GOT3 (cell line): ENCODE measurements around the gene SNX3.

Experiments
- DNase-seq: peaks from one replicate; lab custom pipeline; 2025; ENCODE audit warnings: mixed read lengths; lab: John Stamatoyannopoulos, UW

SNX3 gene

DNA sequence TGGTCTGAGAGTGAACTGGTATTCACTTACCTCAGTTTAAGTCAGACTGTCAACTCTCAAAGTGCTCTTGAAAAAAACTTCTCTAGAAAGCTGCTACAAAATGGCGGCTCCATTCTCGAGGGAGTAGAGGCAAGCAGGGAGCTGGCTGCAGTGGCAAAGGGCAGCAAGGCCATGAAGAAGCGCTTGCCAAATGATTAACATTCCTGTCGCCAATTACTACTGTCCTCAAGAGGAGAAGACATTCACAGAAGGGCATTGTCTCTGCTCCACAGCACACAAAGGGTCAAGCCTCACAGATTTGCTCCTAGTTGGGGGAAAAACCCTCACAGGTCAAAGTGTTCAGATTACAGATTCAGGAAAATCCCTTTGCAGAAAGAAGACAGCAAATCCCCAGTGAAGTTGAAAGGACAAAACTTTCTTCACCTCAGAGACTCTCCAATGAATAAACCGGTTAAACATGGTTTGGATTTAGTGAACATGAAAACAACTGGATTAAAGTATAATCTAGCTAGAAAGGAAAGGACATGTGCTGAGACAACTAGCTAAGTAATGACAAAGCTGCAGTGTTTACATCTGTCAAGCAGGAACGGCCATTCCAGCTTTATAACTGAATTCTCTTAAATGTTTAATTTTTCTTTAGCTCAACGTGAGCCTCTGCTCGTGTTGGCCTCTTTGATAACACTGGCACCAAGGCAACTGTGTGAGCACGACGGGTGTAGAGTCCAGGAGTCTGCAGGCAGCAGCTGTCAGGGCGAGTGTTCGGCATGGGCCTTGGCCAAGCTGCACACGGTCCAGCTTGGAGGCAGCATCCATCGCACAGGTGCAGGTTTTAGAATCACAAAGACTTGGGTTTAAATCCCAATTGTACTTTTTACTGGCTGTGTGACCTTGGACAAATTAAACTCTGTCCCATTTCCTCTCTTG lies 57.4 kb downstream of the SNX3 start:
- no peak for DNase-seq

DNA sequence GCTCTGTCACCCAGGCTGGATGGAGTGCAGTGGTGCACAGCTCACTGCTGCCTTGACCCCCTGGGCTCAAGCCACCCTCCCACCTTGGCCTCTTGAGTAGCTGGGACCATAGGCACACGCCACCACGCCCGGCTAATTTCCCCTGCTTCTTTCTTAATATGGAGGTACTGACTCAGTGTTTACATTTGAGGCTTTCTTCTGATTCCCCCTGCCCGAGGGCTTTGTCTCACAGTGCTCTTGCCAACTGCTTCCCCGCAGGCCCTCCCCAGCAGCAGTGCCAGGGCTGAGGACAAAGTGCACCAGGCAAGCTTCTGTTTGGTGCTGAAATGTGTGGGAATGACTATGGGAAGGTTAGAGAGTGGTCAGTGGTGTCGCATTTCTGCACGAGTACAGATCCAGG lies 60.2 kb downstream of the SNX3 start:
- no peak for DNase-seq

DNA sequence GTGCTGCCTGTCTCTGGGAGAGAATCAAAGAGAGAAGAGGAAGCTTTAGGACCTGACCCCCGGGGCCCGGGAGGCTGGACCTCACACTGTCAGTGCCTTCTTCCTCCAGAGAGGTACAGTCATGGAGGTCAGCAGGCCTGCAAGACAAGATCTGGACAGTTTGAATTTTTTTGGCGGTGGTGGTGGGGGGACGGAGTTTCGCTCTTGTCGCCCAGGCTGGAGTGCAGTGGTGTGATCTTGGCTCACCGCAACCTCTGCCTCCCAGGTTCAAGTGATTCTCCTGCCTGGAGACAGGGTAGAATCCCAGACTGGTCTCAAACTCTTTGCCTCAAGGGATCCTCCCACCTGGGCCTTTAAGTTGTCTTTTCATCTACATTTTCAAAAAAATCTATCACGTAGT lies 60.7 kb downstream of the SNX3 start:
- no peak for DNase-seq

DNA sequence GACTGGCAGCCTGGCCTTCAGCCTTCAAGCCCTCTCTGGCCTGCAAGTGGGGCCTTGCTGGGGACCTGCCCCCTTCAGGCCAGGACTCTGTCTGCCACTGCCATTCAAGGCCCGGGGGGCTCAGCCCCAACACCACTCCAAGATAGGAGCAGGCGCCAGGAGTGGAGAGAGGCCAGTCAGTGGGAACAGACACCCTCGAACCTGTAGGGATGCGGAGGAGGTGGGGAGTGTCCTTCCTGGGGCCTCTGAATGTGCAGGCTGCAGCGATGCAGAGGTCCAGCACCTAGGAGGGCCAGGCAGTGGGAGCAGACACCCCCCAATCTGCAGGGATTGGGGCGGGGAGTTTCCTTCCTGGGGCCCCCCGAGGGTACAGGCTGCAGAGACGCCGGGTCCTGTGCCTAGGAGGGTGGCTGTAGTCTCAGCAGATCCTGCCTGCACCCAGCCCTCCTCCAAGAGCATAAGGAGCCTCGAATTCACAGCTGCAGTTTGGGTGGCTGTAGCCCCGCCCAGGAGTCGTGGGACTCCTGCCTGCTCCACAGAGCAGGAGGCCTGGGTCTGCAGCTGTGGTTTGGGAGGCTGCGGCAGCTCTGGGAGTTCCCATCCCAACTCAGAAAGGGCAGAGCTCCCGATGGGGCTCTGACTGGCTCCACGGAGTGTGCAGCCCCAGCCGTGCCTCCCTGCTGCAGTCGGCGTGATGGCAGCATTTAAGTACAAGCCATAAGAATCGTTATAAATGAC lies 61.9 kb downstream of the SNX3 start:
- no peak for DNase-seq

DNA sequence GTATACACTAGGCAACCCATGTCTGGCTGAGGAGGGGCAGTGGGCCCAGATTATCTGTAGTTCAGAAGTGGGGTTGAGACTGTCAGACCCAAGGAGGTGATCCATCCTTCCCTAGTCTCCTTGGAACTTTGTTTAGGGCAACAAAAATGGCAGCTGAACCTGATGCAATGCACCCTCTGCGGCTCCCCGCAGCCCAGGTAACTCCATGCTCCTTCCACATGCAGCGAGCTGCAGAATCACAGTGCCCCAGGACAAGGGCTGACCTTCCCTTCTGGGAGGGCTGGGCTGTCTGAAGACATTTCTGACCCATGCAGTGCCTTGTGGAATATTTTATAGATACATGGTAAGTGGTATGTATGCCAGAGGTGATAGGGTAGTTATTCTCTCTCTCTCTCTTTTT lies 65.6 kb downstream of the SNX3 start:
- DNase-seq = no peak

DNA sequence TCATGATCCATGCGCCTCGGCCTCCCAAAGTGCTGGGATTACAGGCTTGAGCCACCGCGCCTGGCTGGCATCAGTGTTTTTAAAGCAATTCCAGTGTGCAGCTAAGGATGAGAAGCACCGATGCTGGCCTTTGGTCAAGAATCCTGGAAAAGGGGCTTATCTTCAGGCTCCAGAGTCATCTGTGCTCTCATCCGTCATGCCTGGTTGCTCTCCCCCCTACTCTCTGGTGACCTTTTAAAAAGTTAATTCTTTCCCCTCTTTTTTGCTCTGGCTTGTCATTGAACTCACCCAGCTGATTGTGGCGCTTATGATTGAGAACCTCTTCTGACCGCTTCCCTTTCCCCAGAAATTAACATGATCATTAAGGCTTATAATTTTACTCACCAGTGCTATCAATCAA lies 66.3 kb downstream of the SNX3 start:
- DNase-seq = no peak

DNA sequence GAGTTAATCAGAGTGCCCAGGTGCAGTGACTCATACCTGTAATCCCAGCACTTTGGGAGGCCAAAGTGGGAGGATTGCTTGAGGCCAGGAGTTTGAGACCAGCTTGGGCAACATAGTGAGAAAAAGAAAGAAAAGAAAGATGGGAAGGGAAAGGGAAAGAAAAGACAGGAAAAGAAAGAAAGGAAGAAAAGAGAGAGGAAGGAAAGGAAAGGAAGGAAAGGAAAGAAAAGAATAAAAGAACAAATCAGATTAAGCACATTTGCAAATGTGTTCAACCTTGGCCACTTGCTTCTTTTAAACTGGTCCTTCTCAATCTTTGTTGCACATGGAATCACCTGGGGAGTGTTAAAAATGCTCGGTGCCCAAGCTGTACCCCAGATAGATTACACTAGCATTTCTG lies 67.0 kb downstream of the SNX3 start:
- no peak for DNase-seq

DNA sequence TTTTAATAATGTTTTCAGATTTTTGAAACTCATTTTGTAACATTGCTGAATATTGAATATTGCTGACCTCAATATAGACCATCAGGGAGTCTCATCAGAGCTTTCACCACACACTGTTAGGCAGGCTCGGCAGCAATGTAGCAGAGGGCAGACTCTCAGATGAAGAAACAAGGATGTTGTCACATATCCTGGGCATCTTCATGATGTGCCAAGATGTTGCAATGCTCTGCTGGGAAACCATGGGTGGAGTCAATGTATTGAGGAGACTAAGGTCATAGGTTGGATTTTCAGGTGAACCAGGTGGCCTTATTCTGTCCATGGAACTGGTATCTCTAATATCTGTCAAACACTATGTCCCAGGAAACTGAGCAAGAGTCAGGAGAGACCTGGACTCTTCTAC lies 67.7 kb downstream of the SNX3 start:
- DNase-seq = no peak

DNA sequence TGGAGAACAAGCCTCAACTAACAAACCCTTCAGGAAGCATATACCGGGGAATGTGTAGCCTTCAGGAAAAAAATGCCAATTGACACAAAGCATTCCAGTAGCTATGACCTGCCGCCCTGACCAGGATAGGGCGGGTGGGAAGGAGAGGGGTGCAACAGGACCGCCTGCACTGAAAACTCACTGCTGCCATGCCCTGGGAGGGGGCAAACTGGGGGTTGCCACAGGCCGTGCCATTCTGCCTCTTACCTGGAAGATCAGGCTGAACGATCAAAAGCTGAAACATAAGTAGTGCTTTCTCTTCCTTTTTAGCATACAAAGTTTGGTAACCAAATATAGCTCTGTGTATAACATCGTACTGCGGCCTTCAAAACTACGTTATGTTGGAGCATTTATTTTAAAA lies 73.3 kb downstream of the SNX3 start:
- no peak for DNase-seq

DNA sequence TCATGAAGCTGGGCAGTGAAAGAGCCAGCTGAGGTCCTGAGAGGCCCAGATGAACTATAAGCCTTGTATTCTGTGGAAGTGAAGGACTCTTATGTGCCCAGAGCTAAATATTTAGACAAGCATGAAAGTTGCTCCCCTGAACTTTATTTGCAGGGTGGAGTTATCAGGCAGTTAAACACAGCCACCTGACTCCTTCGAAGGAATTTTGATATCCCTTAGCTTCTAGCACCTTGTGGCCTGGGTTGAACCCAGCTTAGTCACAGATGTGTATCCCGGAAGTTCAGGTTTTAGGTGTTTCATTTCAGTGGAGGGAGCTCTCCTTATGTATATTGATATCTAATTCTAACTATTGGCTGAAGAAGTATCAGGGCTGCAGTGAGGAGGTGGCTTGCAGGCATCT lies 74.6 kb downstream of the SNX3 start:
- no peak for DNase-seq

DNA sequence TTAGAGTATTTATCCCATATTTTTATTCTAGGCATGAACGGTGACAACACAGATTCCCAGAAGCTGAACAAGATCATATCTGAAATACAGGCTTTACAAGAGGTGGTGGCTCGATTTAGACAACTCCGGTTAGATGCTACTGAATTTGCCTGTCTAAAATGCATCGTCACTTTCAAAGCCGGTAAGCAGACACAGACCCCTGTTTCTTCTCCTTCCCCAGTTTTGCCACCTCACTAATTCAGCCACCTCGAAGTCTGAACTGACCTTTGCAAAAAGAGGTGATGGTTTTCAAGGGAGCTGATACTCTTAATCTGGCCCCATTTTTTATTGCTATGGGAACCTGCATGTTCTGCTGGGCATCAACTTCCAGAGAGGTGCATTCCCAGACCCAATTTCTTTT lies 80.1 kb downstream of the SNX3 start:
- no peak for DNase-seq

DNA sequence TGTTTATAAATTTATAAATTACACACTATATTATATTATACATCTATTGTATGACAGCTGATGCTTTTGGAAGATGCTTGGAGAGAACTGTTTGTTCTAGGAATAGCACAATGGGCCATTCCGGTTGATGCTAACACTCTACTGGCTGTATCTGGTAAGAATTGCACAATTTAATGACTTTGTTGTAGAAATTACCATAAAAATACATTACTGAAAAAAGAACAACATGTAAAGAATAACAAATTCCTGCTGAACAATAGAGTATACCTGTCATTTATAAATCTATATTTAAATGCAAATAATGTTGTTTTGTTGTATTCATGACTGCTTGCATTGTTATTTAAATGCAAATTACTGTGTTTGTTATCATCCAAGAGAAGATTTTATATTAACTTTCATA lies 80.6 kb downstream of the SNX3 start:
- DNase-seq = no peak

DNA sequence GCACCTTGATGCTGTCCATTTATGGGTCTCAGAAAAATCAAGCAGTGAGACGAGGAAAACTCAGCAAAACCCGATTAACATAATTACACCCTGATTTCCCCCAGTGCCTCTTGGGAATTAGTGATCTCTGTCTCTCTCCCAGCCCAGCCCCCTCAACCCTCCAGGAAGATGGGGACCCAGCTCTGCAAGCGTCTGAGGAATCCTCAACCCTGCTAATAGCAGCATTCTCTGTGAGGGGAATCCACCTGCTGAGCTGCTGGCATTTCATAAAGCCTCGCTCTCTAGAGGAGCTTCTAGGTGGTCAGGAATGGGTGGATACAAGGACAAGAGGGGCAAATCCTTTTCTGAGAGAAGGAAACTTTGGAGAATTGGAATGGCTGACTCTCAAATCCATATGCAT lies 81.1 kb downstream of the SNX3 start:
- no peak for DNase-seq

DNA sequence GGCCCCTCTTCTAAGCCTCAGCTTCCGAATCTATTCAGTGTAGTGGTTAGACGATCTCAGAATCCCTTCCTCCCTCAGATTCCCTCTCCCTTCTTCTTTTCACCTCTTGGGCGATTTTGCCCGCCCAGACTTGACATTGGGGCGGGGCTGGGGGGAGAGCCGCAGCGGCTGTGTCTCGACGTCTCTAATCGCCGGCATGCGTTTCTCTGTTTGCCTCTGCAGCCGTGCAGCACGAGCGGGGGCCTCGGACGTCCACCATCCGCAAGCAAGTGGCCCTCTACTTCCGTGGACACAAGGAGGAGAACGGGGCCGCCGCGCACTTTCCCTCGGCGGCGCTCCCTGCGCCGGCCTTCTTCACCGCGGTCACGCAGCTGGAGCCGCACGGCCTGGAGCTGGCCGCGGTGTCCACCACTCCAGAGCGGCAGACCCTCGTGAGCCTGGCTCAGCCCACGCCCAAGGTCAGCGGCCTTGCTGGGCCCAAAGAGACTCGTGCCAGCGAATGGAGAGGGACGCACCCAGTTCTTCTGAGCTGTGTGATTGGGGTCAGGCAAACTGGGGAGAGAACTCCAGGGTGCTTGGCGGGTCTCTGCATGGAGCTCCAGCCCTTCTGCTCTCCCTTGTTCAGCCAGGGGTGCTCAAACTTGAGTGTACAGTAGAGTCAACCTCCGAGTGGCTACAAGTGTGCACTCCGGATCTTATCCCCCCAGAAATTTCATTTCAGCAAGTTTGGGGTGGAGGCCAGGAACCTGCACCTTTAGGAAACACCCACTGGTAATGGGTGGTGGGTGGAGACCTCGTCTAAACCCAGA lies 84.4 kb downstream of the SNX3 start:
- no peak for DNase-seq

DNA sequence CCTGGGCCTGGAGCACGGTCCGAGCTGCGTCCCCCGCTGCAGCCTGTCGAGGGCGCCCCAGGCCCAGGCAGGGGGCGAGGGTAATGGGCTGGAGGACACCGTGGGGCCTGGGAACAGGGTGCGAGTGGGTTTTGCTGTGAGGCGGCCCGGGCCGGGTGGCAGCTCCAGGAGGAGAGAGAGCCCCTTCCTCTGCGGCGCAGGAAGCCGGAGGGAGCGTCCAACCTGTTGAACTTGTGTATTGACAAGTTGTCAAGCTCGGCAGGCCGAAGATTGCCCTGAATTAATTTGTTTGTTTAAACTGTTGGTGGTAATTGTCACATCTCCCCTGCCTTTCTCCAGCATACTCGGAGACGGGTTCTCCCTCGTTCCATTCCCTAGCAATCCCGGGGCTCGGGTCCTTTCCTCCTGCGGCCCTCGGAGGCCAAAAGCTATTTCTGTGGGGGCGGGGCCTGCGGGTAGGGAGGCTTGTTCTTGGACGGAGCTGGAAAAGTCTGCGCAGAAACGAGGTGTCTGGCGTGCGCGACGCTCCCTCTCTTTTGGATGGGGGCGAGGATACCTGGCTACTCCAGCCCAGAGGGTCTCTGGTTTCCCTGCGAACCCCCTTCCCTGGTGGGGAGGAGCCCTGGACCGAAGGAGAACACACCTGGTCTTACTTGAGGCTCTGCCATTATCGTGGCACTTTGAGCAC lies 85.1 kb downstream of the SNX3 start:
- DNase-seq = no peak

DNA sequence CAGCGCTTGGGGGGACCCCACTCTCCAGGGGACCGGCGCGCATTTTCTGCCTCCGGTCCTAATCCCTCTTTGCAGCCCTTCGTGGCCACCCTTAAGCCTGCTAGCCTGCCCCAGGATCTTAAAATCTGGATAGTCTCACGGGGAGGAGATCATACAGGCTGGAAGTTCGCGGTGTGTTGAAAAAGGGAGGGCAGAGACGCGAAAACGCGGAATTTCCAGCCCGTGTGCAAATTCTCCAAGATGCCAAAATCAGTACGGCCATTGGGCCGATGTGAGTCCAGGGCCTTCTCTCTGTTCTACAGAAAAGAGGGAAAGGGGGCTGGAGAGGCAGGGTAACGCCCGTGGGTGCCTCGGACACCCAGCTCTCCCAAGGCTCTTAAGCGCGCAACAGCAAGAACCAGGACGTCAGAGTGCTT lies 85.7 kb downstream of the SNX3 start:
- DNase-seq = no peak

DNA sequence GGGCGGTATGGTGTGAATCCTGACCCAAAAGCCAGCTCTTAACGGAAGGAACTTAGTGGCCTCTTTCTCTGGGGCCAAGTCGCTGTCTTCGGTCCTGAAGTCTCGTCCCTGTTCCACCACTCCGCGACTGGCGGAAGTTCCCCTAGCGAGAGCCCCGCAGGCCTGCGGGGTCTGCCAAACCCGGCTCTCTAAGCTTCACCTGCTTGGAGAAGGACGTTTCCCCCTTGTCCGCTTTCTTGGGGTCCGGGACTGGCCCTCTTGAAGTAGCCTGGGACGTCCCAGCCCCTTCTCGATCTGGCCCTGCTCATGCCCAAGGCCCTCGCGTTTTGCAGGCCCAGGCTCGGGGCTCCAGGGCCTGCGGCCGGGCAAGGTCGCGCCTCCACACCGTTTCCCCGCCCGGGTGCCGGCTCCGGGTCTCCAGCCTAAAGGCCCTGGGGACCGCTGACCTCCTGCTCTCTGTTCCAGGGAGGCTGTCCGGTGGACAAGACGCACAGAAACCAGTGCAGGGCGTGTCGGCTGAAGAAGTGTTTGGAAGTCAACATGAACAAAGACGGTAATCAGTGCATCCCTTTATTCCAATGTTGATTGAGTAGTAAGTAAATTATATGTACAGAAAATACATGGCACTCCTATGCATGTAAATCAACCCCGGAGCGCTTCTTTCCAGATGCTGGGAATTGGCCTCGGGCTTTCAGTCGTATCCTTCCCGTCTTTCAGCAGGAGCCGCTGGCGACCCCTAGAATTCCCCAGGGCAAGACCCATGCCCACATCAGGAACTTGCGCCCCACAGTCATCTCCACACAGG lies 86.3 kb downstream of the SNX3 start:
- DNase-seq = no peak

DNA sequence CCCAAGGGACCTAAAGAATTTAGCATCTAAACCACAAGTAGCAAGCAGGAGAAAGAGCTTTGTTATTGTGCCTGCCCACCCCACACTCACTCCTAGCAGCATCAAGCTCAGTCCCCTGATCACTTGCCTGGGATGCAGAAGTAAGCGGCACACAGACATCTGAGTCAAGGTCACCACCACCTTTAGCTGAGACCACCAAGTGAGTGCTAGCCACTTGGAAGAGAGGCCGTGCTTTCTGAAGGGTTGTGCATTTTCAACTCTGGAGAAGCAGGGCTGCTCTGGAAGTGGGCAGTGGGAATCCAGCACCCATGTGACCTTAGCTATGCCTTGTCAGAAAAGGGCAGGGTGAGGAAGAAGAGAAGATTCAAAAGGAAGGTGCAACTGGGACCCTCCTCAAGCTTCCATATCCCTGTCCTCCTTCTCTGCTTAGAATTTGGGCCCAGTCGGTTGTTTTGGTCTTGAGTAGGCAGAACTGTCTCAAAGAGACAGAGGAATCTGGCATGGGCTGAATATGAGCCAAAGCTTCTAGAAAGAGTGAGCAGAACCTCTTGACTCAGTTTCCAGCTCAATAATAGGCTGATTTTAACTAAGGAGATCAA lies 88.8 kb downstream of the SNX3 start:
- DNase-seq = no peak

DNA sequence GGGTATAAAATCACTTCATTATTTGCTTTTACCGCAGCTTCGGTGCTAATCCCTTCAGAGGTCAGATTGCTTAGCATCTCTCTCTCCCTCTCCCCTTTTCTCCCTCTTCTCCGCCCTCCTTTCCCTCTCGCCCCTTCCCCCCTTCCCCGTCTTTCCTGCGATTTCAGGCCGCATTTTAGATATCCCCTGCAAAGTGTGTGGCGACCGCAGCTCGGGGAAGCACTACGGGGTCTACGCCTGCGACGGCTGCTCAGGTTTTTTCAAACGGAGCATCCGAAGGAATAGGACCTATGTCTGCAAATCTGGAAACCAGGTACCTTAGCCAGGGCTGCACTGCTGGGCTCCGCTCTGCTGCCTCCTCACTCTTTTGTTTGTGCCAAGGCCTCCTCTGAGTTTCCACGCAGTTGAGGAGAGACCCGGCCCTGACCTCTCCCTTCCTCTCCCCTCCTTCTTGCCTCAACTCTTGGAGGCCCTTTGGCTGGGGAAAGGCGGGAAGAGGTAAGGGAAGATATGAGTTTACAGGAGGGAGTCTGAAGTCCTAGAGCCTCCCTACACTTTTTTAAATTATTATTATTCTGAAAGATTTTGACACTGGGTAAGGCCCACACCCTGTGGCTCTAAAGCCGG lies 89.4 kb downstream of the SNX3 start:
- no peak for DNase-seq
